H1 (cell line): Measurements from ENCODE around the gene FOXP4. TPM values are rescaled to one million over a fixed set of nuclear protein-coding genes. Genes with fewer than 3 reads are reported as not detected.

Source experiments
- ATF2 ChIP-seq: IDR thresholded peaks from 2 replicates; pipeline ENCODE4 v1.6.1; 2012; ENCODE audit warnings: low read length, inconsistent platforms
- CTCF ChIP-seq, 3 experiments: IDR thresholded peaks; 1 replicate in 2 of 3; 2 replicates in 1 of 3; pipeline versions ENCODE4 v1.5.1 to v1.6.1; 2011; ENCODE audit warnings: low read length in 3 of 3, mild to moderate bottlenecking in 3 of 3, inconsistent platforms in 2 of 3, low read depth in 1 of 3, moderate library complexity in 1 of 3; ENCODE audit not compliant: insufficient read depth in 1 of 3; ENCODE audit errors: control extremely low read depth in 1 of 3
- polyA plus RNA-seq, 7 experiments: library from polyadenylated mRNA; depleted of rRNA in 3 of 7; stranded (reverse) in 5 of 7; unstranded in 2 of 7; fragments of >200 nt in 5 of 7; fragments of 200-250 nt in 2 of 7; gene quantifications; 1 replicate in 5 of 7; 2 replicates in 1 of 7; 4 replicates in 1 of 7; pipeline versions ENCODE4 v1.2.1 to v1.2.3, GENCODE V29; 2011 to 2013; ENCODE audit warnings: missing spikeins in 2 of 7, mixed read lengths in 2 of 7
- total RNA-seq: library from RNA; stranded (reverse); fragmentation: NEBNext Ultra II Directional; extraction: Animal tissue kit (Norgen Biotek cat#: 25700); gene quantifications from 2 replicates; pipeline ENCODE4 v1.2.1, GENCODE V29; 2021

Gene FOXP4
- total and polyA plus RNA-seq, 2 of the 8 experiments (the other 6 are each of a cell fraction or from before 2014, with no cell fraction given) = 4.8 to 13.3 TPM

DNA sequence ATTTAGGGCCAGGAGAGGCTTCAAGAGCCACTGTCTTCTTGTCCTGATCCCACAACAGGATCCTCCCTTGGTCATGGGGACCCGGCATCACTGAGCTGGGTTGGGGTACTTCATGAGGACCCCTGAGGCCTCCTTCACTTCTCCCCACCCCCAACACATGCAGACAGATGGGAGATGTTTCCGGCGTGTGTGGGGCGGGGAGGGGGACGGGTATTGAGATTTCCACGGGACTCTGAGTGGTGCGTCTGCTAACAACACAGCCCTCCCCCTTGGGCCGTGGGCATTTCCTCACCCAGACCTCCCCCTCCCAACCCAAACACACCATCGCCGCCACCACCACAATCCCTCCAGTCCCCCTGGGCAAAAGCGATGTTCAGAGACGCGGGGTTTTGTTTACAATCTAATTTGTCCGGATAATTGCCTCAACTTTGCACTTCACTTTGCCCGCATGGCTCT lies 906 bp upstream of the FOXP4 start (continued):
- TF ChIP-seq ATF2 (no peak), CTCF (IDR thresholded peaks at IDR 0.05; ENCODE audit: control extremely low read depth in 1 of 3, insufficient read depth in 1 of 3, low read depth in 1 of 3, low read length in 3 of 3) (no peak)
